Adrenal gland (tissue), 5 donors: Measurements from ENCODE around the gene UST.

Experiments used
- CTCF ChIP-seq, 6 experiments: fragments of 450-650 bp in 4 of 6; fragments of 200-600 bp in 2 of 6; sonication (generic) in 1 of 6; IDR thresholded peaks; 1 replicate in 5 of 6; 2 replicates in 1 of 6; pipeline versions ENCODE4 v1.5.1 to v1.8.0; 2016 to 2021; ENCODE audit warnings: antibody characterized with exemption in 6 of 6, mild to moderate bottlenecking in 2 of 6, moderate library complexity in 1 of 6
- POLR2A ChIP-seq, 2 donors: fragments of 450-650 bp; IDR thresholded peaks; one replicate each; pipeline ENCODE4 v1.6.1; 2017; ENCODE audit warnings: antibody characterized with exemption in 2 of 2, mild to moderate bottlenecking in 2 of 2, moderate library complexity in 1 of 2
- donor health status: DM: no; HTN: no; CAD: no.

- no peak for TF ChIP-seq CTCF (IDR thresholded peaks at IDR 0.05)
- no peak for TF ChIP-seq POLR2A (IDR thresholded peaks at IDR 0.05)
Measured at GRCh38 chr6:148824960-148825359, 78.1 kb downstream of the UST start.
